CD14-positive monocyte (primary cell): ENCODE measurements around the gene GRIK2. TPM values are rescaled to one million over a fixed set of nuclear protein-coding genes. Genes with fewer than 3 reads are reported as not detected.

Experiments used
- DNase-seq, 3 donors: peaks; one replicate each; pipeline ENCODE4 v3.0.0-alpha.2; 2011 to 2022
- H2AFZ ChIP-seq: 2 replicates; pipeline ENCODE4 v1.6.0; 2012; ENCODE audit warnings: mild to moderate bottlenecking, low read depth, low read length, inconsistent platforms; ENCODE audit not compliant: insufficient read depth, poor library complexity, severe bottlenecking
- H3K27ac ChIP-seq, 2 donors: 1 replicate in 1 of 2; 2 replicates in 1 of 2; pipeline ENCODE4 v1.5.1; 2012 to 2013; ENCODE audit warnings: low read length in 2 of 2, control low read depth in 1 of 2, inconsistent platforms in 1 of 2, low read depth in 1 of 2, mild to moderate bottlenecking in 1 of 2
- H3K27me3 ChIP-seq, 2 donors: one replicate each; pipeline versions ENCODE4 v1.6.0 to v1.6.1; 2011 to 2013; ENCODE audit warnings: low read length in 2 of 2; ENCODE audit not compliant: control insufficient read depth in 2 of 2, insufficient read depth in 2 of 2
- H3K36me3 ChIP-seq, 2 donors: replicated peaks in 1 of 2; 1 replicate in 1 of 2; 2 replicates in 1 of 2; pipeline versions ENCODE4 v1.5.1 to v1.6.1; 2012 to 2013; ENCODE audit warnings: low read length in 2 of 2, control low read depth in 1 of 2, inconsistent platforms in 1 of 2, mild to moderate bottlenecking in 1 of 2; ENCODE audit not compliant: insufficient read depth in 2 of 2, control insufficient read depth in 1 of 2
- H3K4me1 ChIP-seq, 2 donors: 1 replicate in 1 of 2; 2 replicates in 1 of 2; pipeline versions ENCODE4 v1.5.1 to v1.6.1; 2012 to 2013; ENCODE audit warnings: low read length in 2 of 2, control low read depth in 1 of 2, inconsistent platforms in 1 of 2, mild to moderate bottlenecking in 1 of 2, moderate library complexity in 1 of 2; ENCODE audit not compliant: insufficient read depth in 2 of 2, control insufficient read depth in 1 of 2
- H3K4me2 ChIP-seq: replicated peaks from 2 replicates; pipeline ENCODE3; 2012; ENCODE audit warnings: low read length, moderate library complexity, mild to moderate bottlenecking; ENCODE audit not compliant: poor library complexity, severe bottlenecking; ENCODE audit errors: extremely low read depth
- H3K4me3 ChIP-seq, 3 experiments: fragments of 200-600 bp in 1 of 3; sonication (generic) in 1 of 3; replicated peaks in 1 of 3; 1 replicate in 2 of 3; 2 replicates in 1 of 3; pipeline ENCODE4 v1.5.1; 2011 to 2013; ENCODE audit warnings: low read length in 3 of 3, mild to moderate bottlenecking in 3 of 3, control low read depth in 2 of 3, low read depth in 2 of 3, inconsistent platforms in 1 of 3, moderate library complexity in 1 of 3
- H3K79me2 ChIP-seq: 2 replicates; pipeline ENCODE4 v1.6.0; 2012; ENCODE audit warnings: mild to moderate bottlenecking, control low read depth, inconsistent platforms, low read length, moderate library complexity; ENCODE audit not compliant: insufficient read depth
- H3K9ac ChIP-seq: 2 replicates; pipeline ENCODE4 v1.6.0; 2017; ENCODE audit warnings: low read length, mild to moderate bottlenecking; ENCODE audit not compliant: insufficient read depth, poor library complexity, severe bottlenecking
- H3K9me3 ChIP-seq, 2 donors: replicated peaks in 1 of 2; 1 replicate in 1 of 2; 2 replicates in 1 of 2; pipeline versions ENCODE4 v1.5.1 to v1.6.1; 2012 to 2013; ENCODE audit warnings: low read length in 2 of 2, control low read depth in 1 of 2; ENCODE audit not compliant: control insufficient read depth in 1 of 2, insufficient read depth in 1 of 2
- H4K20me1 ChIP-seq: 2 replicates; pipeline ENCODE4 v1.6.0; 2012; ENCODE audit warnings: mild to moderate bottlenecking, low read length, control low read depth, moderate library complexity; ENCODE audit not compliant: insufficient read depth
- H3K27ac Mint-ChIP-seq, 7 donors: one replicate each; pipeline ENCODE4 v1.8.0; 2020; ENCODE audit warnings: mild to moderate bottlenecking in 7 of 7, mixed read lengths in 7 of 7, moderate library complexity in 6 of 7, inconsistent platforms in 2 of 7
- H3K27me3 Mint-ChIP-seq, 3 donors: one replicate each; pipeline ENCODE4 v1.8.0; 2021 to 2022; ENCODE audit warnings: low read depth in 3 of 3, mild to moderate bottlenecking in 3 of 3, mixed read lengths in 3 of 3, moderate library complexity in 3 of 3, inconsistent platforms in 1 of 3
- H3K36me3 Mint-ChIP-seq, 2 donors: one replicate each; pipeline ENCODE4 v1.8.0; 2020; ENCODE audit warnings: mixed read lengths in 2 of 2, inconsistent platforms in 1 of 2, mild to moderate bottlenecking in 1 of 2
- H3K4me1 Mint-ChIP-seq: one replicate; pipeline ENCODE4 v1.8.0; 2020; ENCODE audit warnings: mild to moderate bottlenecking, mixed read lengths
- H3K4me3 Mint-ChIP-seq, 2 donors: one replicate each; pipeline ENCODE4 v1.8.0; 2020; ENCODE audit warnings: mild to moderate bottlenecking in 2 of 2, mixed read lengths in 2 of 2, moderate library complexity in 1 of 2
- H3K9me3 Mint-ChIP-seq, 7 donors: one replicate each; pipeline ENCODE4 v1.8.0; 2020 to 2022; ENCODE audit warnings: mixed read lengths in 7 of 7, mild to moderate bottlenecking in 6 of 7, moderate library complexity in 6 of 7, inconsistent platforms in 2 of 7
- WGBS: methylation state at CpG from one replicate; pipeline ENCODE4 v1.1.5; 2013; ENCODE audit warnings: missing lambda C conversion rate; ENCODE audit not compliant: insufficient coverage; 5-methylcytosine and 5-hydroxymethylcytosine counted together
- intact Hi-C, 2 donors: fragments of 100-400 bp; cut with micrococcal nuclease; formaldehyde crosslinking; loops; one replicate each; pipeline versions ENCODE4 v1.15.0 to v1.15.1; 2023
- polyA plus RNA-seq, 3 donors: library from polyadenylated mRNA; depleted of rRNA in 1 of 3; unstranded in 2 of 3; stranded (reverse) in 1 of 3; fragments of 300-500 nt in 2 of 3; fragments of >200 nt in 1 of 3; fragmentation: Illumina TruSeq in 2 of 3; gene quantifications; 1 replicate in 2 of 3; 2 replicates in 1 of 3; pipeline ENCODE4 v1.2.3, GENCODE V29; 2012 to 2021
- TF ChIP-seq, protein P1 (sequence below): fragments of 200-600 bp; IDR thresholded peaks from one replicate; pipeline ENCODE4 v1.8.0; 2022; ENCODE audit warnings: antibody characterized with exemption, mild to moderate bottlenecking

GRIK2 gene
- polyA plus RNA-seq, 3 donors: not detected

DNA sequence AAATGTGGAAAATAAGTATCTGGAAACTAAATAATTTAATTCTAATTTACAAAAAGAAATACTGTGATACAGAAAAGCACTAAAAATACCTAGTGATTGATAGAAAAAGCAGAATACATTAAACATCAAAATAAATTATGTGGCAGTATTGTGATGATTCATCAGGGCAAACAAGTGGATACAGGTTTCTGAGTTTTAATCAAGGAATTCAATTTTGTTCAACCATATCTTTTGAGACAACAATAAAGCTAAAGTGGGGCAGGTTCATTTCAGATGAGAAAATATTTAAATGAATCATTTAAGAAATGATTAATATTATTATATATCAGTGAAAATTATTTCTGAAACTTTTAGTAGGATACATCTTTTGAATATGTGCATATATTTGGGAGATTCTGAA is 49.8 kb downstream of the GRIK2 start:
- no peaks in the 10 kb centered on the region for H4K20me1 ChIP-seq
- H3K27ac ChIP-seq: no peak overlapping the region
- H3K27me3 Mint-ChIP-seq: no peaks in the 10 kb centered on the region
- no peaks in the 10 kb centered on the region for H3K27me3 ChIP-seq
- H3K36me3 Mint-ChIP-seq: no peaks in the 10 kb centered on the region
- intact Hi-C loops: no loop called here
- no peak overlapping the region for H3K27ac Mint-ChIP-seq
- no peak overlapping the region for H2AFZ ChIP-seq
- H3K4me3 ChIP-seq: no peak overlapping the region
- no peak for DNase-seq
- TF ChIP-seq, protein P1, sequence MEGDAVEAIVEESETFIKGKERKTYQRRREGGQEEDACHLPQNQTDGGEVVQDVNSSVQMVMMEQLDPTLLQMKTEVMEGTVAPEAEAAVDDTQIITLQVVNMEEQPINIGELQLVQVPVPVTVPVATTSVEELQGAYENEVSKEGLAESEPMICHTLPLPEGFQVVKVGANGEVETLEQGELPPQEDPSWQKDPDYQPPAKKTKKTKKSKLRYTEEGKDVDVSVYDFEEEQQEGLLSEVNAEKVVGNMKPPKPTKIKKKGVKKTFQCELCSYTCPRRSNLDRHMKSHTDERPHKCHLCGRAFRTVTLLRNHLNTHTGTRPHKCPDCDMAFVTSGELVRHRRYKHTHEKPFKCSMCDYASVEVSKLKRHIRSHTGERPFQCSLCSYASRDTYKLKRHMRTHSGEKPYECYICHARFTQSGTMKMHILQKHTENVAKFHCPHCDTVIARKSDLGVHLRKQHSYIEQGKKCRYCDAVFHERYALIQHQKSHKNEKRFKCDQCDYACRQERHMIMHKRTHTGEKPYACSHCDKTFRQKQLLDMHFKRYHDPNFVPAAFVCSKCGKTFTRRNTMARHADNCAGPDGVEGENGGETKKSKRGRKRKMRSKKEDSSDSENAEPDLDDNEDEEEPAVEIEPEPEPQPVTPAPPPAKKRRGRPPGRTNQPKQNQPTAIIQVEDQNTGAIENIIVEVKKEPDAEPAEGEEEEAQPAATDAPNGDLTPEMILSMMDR: no peak
- no peak overlapping the region for H3K9ac ChIP-seq
- H3K4me2 ChIP-seq: no peak overlapping the region
- no peak overlapping the region for H3K4me3 Mint-ChIP-seq
- H3K9me3 Mint-ChIP-seq: peaks cover 0 to 3% (median 0%) of the 10 kb centered on the region in 7 donors
- no peaks in the 10 kb centered on the region for H3K4me1 ChIP-seq
- H3K4me1 Mint-ChIP-seq: no peaks in the 10 kb centered on the region
- H3K79me2 ChIP-seq: no peaks in the 10 kb centered on the region
- no peaks in the 10 kb centered on the region for H3K9me3 ChIP-seq
- H3K36me3 ChIP-seq: no peaks in the 10 kb centered on the region

DNA sequence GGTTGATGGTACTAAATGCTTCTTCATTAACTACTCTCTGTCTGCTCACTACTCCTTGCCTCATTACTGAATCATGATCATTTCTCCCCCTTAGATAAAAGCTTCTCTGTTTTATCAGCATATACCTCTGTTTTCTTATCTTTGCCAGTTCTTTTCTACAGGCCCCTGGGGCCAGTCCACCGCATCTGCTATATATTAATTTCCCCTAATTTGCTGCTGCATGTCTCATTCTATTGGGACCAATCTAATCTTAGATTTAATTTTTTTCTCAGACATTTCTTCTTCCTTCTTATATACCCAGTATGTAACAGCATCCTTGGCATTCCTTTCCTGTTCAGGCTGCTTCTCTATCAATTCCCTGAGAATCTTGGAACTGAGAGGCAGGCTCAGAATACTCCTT is 51.2 kb downstream of the GRIK2 start:
- WGBS: 100% methylated on average over 1 of the region's 1 CpG
- no peaks in the 10 kb centered on the region for H3K9me3 ChIP-seq
- no peak for DNase-seq
- no peaks in the 10 kb centered on the region for H3K4me1 Mint-ChIP-seq
- H3K79me2 ChIP-seq: no peaks in the 10 kb centered on the region
- H3K27me3 Mint-ChIP-seq: no peaks in the 10 kb centered on the region
- TF ChIP-seq, protein P1: no peak
- peak overlapping the region in 1 of 7 donors; percentile 23 for H3K27ac Mint-ChIP-seq
- no peak overlapping the region for H3K9ac ChIP-seq
- H3K4me3 ChIP-seq: no peak overlapping the region
- no peaks in the 10 kb centered on the region for H3K27me3 ChIP-seq
- H2AFZ ChIP-seq: no peak overlapping the region
- no peaks in the 10 kb centered on the region for H4K20me1 ChIP-seq
- no peaks in the 10 kb centered on the region for H3K4me1 ChIP-seq
- no peak overlapping the region for H3K4me3 Mint-ChIP-seq
- no peaks in the 10 kb centered on the region for H3K36me3 ChIP-seq
- H3K36me3 Mint-ChIP-seq: no peaks in the 10 kb centered on the region
- intact Hi-C loops: no loop called here
- no peak overlapping the region for H3K4me2 ChIP-seq
- H3K27ac ChIP-seq: no peak overlapping the region
- H3K9me3 Mint-ChIP-seq: peaks cover 0 to 3% (median 0%) of the 10 kb centered on the region in 7 donors
